Measurements from ENCODE around the gene THRB.

The THRB gene

DNA sequence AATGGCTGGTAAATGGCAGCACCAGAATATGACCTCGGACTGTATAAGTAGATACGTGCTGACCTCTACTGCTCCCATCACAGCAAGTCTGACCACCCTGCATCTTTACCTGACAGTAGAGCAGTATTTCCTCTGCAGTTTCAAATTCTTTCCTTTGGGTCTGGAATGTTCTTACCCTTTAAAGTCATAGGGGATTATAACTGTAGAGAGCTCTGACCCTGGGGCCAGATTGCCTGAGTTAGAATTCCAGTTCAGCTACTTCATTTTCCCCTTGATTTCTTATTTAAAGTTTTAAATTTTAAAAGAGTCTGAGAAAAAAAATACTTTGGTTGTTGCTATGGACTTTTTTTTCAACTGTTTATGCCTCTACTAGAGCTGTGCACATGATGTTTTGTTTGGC is 311.9 kb downstream of the THRB start:
- Histone ChIP-seq H3K27me3 (ENCODE audit: control insufficient read depth in 2 of 2, insufficient read depth in 2 of 2, low read length in 2 of 2) (no peaks in the 10 kb centered on the region), H3K4me3 (ENCODE audit: low read length in 2 of 2) (no peak overlapping the region), H3K9ac (ENCODE audit: low read depth in 1 of 2, low read length in 2 of 2) (no peak overlapping the region), H3K27ac (ENCODE audit: low read depth in 2 of 2, low read length in 2 of 2) (no peak overlapping the region), H3K9me3 (ENCODE audit: control insufficient read depth in 2 of 2, low read length in 2 of 2) (no peaks in the 10 kb centered on the region), H3K36me3 (ENCODE audit: control insufficient read depth in 2 of 2, insufficient read depth in 2 of 2, low read length in 2 of 2) (no peaks in the 10 kb centered on the region), H3K4me1 (ENCODE audit: control insufficient read depth in 2 of 2, insufficient read depth in 2 of 2, low read length in 2 of 2) (no peaks in the 10 kb centered on the region)

GRCh38 chr3:24181256-24181655 is 313.4 kb downstream of the THRB start:
- no peaks in the 10 kb centered on the region for H3K4me1 ChIP-seq (ENCODE audit: control insufficient read depth in 2 of 2, insufficient read depth in 2 of 2, low read length in 2 of 2)
- no peak overlapping the region for H3K9ac ChIP-seq (ENCODE audit: low read depth in 1 of 2, low read length in 2 of 2)
- no peaks in the 10 kb centered on the region for H3K27me3 ChIP-seq (ENCODE audit: control insufficient read depth in 2 of 2, insufficient read depth in 2 of 2, low read length in 2 of 2)
- no peak overlapping the region for H3K27ac ChIP-seq (ENCODE audit: low read depth in 2 of 2, low read length in 2 of 2)
- H3K4me3 ChIP-seq (ENCODE audit: low read length in 2 of 2) = no peak overlapping the region
- H3K9me3 ChIP-seq (ENCODE audit: control insufficient read depth in 2 of 2, low read length in 2 of 2) = no peaks in the 10 kb centered on the region
- H3K36me3 ChIP-seq (ENCODE audit: control insufficient read depth in 2 of 2, insufficient read depth in 2 of 2, low read length in 2 of 2) = no peaks in the 10 kb centered on the region

- Histone ChIP-seq H3K27me3 (ENCODE audit: control insufficient read depth in 2 of 2, insufficient read depth in 2 of 2, low read length in 2 of 2) (no peaks in the 10 kb centered on the region), H3K4me3 (ENCODE audit: low read length in 2 of 2) (no peak overlapping the region), H3K4me1 (ENCODE audit: control insufficient read depth in 2 of 2, insufficient read depth in 2 of 2, low read length in 2 of 2) (no peaks in the 10 kb centered on the region), H3K27ac (ENCODE audit: low read depth in 2 of 2, low read length in 2 of 2) (no peak overlapping the region), H3K36me3 (ENCODE audit: control insufficient read depth in 2 of 2, insufficient read depth in 2 of 2, low read length in 2 of 2) (no peaks in the 10 kb centered on the region), H3K9me3 (ENCODE audit: control insufficient read depth in 2 of 2, low read length in 2 of 2) (no peaks in the 10 kb centered on the region), H3K9ac (ENCODE audit: low read depth in 1 of 2, low read length in 2 of 2) (no peak overlapping the region)
Observed at GRCh38 chr3:24180616-24181015, 314.0 kb downstream of the THRB start.

DNA sequence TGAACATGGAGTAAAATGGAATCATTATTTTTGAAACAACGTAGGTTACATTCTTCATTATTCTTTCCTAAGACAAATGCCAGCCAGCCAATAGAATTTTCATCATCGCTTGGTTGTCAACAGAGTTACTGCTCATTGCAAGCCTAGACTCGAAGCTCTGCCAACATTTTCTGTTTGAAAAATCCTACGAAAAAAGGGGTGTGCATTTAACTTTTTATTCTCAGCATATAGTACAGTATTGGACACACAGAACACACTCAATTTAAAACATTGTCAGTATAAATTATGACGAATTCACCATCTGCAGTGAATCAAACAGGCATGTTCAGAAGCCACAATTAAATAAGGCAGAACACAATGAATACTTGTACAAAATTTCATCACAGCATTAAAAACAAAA is 317.4 kb downstream of the THRB start:
- no peak overlapping the region for H3K27ac ChIP-seq (ENCODE audit: low read depth in 2 of 2, low read length in 2 of 2)
- no peaks in the 10 kb centered on the region for H3K9me3 ChIP-seq (ENCODE audit: control insufficient read depth in 2 of 2, low read length in 2 of 2)
- no peaks in the 10 kb centered on the region for H3K27me3 ChIP-seq (ENCODE audit: control insufficient read depth in 2 of 2, insufficient read depth in 2 of 2, low read length in 2 of 2)
- no peak overlapping the region for H3K4me3 ChIP-seq (ENCODE audit: low read length in 2 of 2)
- H3K36me3 ChIP-seq (ENCODE audit: control insufficient read depth in 2 of 2, insufficient read depth in 2 of 2, low read length in 2 of 2) = no peaks in the 10 kb centered on the region
- H3K4me1 ChIP-seq (ENCODE audit: control insufficient read depth in 2 of 2, insufficient read depth in 2 of 2, low read length in 2 of 2) = no peaks in the 10 kb centered on the region
- H3K9ac ChIP-seq (ENCODE audit: low read depth in 1 of 2, low read length in 2 of 2) = no peak overlapping the region

DNA sequence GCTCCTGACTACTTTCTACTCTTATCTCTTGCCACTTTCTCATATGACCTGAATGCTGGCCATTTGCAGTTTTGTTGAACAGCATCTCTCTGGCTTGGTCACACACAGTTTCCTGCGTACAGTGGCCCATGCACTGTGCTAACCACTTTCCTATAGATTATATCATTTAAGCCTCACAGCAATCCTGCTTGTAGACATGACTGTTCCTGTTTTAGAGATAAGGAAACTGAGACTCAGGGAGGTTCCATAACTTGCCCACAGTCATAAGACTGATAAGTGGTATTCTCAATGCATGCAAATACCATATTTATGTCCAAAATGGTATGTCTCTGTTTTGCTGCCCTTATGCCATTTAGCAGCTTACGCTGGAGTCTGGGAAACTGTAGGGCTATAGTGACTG is 320.0 kb downstream of the THRB start:
- H3K27ac ChIP-seq (ENCODE audit: low read depth in 2 of 2, low read length in 2 of 2) = no peak overlapping the region
- no peak overlapping the region for H3K4me3 ChIP-seq (ENCODE audit: low read length in 2 of 2)
- H3K9ac ChIP-seq (ENCODE audit: low read depth in 1 of 2, low read length in 2 of 2) = no peak overlapping the region
- H3K27me3 ChIP-seq (ENCODE audit: control insufficient read depth in 2 of 2, insufficient read depth in 2 of 2, low read length in 2 of 2) = no peaks in the 10 kb centered on the region
- no peaks in the 10 kb centered on the region for H3K36me3 ChIP-seq (ENCODE audit: control insufficient read depth in 2 of 2, insufficient read depth in 2 of 2, low read length in 2 of 2)
- no peaks in the 10 kb centered on the region for H3K4me1 ChIP-seq (ENCODE audit: control insufficient read depth in 2 of 2, insufficient read depth in 2 of 2, low read length in 2 of 2)
- no peaks in the 10 kb centered on the region for H3K9me3 ChIP-seq (ENCODE audit: control insufficient read depth in 2 of 2, low read length in 2 of 2)

DNA sequence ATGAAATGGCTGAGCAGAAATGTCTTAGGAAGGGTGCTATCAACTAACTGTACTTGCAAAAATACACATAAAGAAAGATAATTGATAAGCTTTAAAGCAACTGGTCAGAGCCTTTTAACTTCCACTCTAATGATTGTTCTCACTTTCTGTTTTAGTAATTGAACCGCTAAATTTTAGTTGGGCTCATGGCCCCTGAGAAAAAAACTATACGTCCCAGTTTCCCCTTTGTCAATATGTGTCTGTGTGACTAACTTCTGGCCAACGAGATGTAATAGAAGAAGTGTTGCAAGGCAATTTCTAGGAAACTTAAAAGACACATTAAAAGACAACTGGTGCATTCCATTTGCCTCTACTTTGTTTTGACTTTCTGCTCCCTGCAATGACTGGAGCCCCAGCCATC is 325.7 kb downstream of the THRB start:
- Histone ChIP-seq H3K4me1 (ENCODE audit: control insufficient read depth in 2 of 2, insufficient read depth in 2 of 2, low read length in 2 of 2) (peaks cover 0 to 3% of the 10 kb centered on the region in 2 donors), H3K27ac (ENCODE audit: low read depth in 2 of 2, low read length in 2 of 2) (no peak overlapping the region), H3K4me3 (ENCODE audit: low read length in 2 of 2) (no peak overlapping the region), H3K36me3 (ENCODE audit: control insufficient read depth in 2 of 2, insufficient read depth in 2 of 2, low read length in 2 of 2) (no peaks in the 10 kb centered on the region), H3K9me3 (ENCODE audit: control insufficient read depth in 2 of 2, low read length in 2 of 2) (no peaks in the 10 kb centered on the region), H3K9ac (ENCODE audit: low read depth in 1 of 2, low read length in 2 of 2) (no peak overlapping the region), H3K27me3 (ENCODE audit: control insufficient read depth in 2 of 2, insufficient read depth in 2 of 2, low read length in 2 of 2) (no peaks in the 10 kb centered on the region)

DNA sequence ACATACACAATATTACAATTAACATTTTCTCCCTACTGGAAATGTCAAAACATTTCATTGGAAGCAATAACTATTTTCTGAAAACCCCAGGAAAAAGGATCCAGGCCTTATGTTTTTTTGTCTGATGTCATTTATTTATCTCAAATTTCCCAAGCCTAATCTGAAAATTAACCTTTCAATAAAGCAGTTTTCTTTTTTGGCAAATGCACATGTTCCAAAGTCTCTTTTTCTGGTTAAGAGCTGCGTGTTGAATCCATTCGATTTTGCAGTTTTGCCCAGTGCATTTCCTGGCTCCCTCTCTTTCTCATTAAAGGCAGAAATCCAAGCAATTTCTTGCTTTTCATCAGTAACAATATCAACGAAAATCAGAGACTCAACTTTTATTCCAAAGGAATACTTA is 327.2 kb downstream of the THRB start:
- no peaks in the 10 kb centered on the region for H3K27me3 ChIP-seq (ENCODE audit: control insufficient read depth in 2 of 2, insufficient read depth in 2 of 2, low read length in 2 of 2)
- no peaks in the 10 kb centered on the region for H3K9me3 ChIP-seq (ENCODE audit: control insufficient read depth in 2 of 2, low read length in 2 of 2)
- H3K36me3 ChIP-seq (ENCODE audit: control insufficient read depth in 2 of 2, insufficient read depth in 2 of 2, low read length in 2 of 2) = no peaks in the 10 kb centered on the region
- no peak overlapping the region for H3K4me3 ChIP-seq (ENCODE audit: low read length in 2 of 2)
- no peak overlapping the region for H3K9ac ChIP-seq (ENCODE audit: low read depth in 1 of 2, low read length in 2 of 2)
- no peak overlapping the region for H3K27ac ChIP-seq (ENCODE audit: low read depth in 2 of 2, low read length in 2 of 2)
- H3K4me1 ChIP-seq (ENCODE audit: control insufficient read depth in 2 of 2, insufficient read depth in 2 of 2, low read length in 2 of 2) = peaks cover 0 to 3% of the 10 kb centered on the region in 2 donors

DNA sequence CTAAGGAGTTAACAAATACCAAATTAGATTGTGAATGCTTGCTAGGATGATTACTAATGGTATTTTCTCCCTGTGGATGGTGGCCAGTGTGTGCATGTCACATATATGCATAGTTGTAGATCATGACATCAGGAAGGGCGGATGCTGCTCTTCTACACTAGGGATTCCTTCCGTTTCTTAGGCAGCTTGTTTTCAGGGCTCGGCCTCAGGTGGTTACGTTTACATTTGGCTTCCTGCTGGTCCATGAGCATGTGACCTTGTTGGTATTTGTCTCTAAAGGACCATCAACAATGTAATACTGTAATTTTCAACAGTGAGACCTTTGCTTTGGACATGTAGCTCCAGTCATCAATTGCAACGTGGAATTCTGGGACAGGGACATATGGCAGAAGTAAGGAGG is 328.1 kb downstream of the THRB start:
- H3K27ac ChIP-seq (ENCODE audit: low read depth in 2 of 2, low read length in 2 of 2) = no peak overlapping the region
- no peaks in the 10 kb centered on the region for H3K27me3 ChIP-seq (ENCODE audit: control insufficient read depth in 2 of 2, insufficient read depth in 2 of 2, low read length in 2 of 2)
- H3K4me1 ChIP-seq (ENCODE audit: control insufficient read depth in 2 of 2, insufficient read depth in 2 of 2, low read length in 2 of 2) = peaks cover 0 to 3% of the 10 kb centered on the region in 2 donors
- no peaks in the 10 kb centered on the region for H3K9me3 ChIP-seq (ENCODE audit: control insufficient read depth in 2 of 2, low read length in 2 of 2)
- no peak overlapping the region for H3K9ac ChIP-seq (ENCODE audit: low read depth in 1 of 2, low read length in 2 of 2)
- H3K4me3 ChIP-seq (ENCODE audit: low read length in 2 of 2) = no peak overlapping the region
- H3K36me3 ChIP-seq (ENCODE audit: control insufficient read depth in 2 of 2, insufficient read depth in 2 of 2, low read length in 2 of 2) = no peaks in the 10 kb centered on the region

DNA sequence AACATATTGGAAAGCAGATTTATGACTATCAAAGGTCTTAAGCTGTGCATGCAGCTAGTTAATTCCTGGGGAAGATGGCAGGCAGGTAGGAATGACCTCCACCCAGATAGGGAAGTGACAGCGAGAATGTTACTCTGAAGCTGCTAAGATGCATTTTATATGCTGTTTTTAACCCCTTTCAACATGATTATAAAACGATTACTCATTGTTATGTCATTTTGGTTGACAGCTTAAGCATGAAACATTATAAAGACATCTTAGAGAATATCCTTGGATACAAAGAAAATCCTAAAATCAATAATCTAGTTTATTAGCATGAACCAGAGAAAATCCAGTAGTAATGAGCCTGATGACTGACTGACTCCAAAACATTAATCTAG is 329.1 kb downstream of the THRB start:
- H3K9ac ChIP-seq (ENCODE audit: low read depth in 1 of 2, low read length in 2 of 2) = no peak overlapping the region
- peaks cover 0 to 3% of the 10 kb centered on the region in 2 donors for H3K4me1 ChIP-seq (ENCODE audit: control insufficient read depth in 2 of 2, insufficient read depth in 2 of 2, low read length in 2 of 2)
- no peaks in the 10 kb centered on the region for H3K36me3 ChIP-seq (ENCODE audit: control insufficient read depth in 2 of 2, insufficient read depth in 2 of 2, low read length in 2 of 2)
- no peaks in the 10 kb centered on the region for H3K27me3 ChIP-seq (ENCODE audit: control insufficient read depth in 2 of 2, insufficient read depth in 2 of 2, low read length in 2 of 2)
- no peak overlapping the region for H3K27ac ChIP-seq (ENCODE audit: low read depth in 2 of 2, low read length in 2 of 2)
- no peak overlapping the region for H3K4me3 ChIP-seq (ENCODE audit: low read length in 2 of 2)
- H3K9me3 ChIP-seq (ENCODE audit: control insufficient read depth in 2 of 2, low read length in 2 of 2) = no peaks in the 10 kb centered on the region

- no peaks in the 10 kb centered on the region for H3K36me3 ChIP-seq (ENCODE audit: control insufficient read depth in 2 of 2, insufficient read depth in 2 of 2, low read length in 2 of 2)
- H3K27ac ChIP-seq (ENCODE audit: low read depth in 2 of 2, low read length in 2 of 2) = no peak overlapping the region
- H3K9me3 ChIP-seq (ENCODE audit: control insufficient read depth in 2 of 2, low read length in 2 of 2) = no peaks in the 10 kb centered on the region
Observed at GRCh38 chr3:24164967-24165602, 329.6 kb downstream of the THRB start.

DNA sequence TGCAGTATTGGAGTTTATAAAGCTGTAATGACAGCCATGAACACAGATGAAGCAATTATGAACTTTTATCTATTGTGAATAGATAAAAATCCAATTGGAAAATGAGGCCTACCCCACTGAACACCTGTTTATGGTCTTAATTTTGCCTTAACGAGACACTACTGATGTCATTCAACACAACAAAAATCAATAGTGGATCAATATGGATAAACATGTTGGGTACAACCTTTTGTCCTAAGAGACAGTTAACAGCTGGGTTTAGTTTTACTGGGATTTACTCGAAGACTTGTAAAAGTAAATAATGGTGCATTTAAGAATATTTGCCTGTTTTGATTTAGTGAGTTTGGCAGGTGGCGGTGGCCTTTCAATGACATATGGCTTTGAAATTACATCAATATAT is 331.7 kb downstream of the THRB start:
- H3K27ac ChIP-seq (ENCODE audit: low read depth in 2 of 2, low read length in 2 of 2) = no peak overlapping the region
- H3K36me3 ChIP-seq (ENCODE audit: control insufficient read depth in 2 of 2, insufficient read depth in 2 of 2, low read length in 2 of 2) = no peaks in the 10 kb centered on the region
- H3K9ac ChIP-seq (ENCODE audit: low read depth in 1 of 2, low read length in 2 of 2) = no peak overlapping the region
- no peak overlapping the region for H3K4me3 ChIP-seq (ENCODE audit: low read length in 2 of 2)
- no peaks in the 10 kb centered on the region for H3K9me3 ChIP-seq (ENCODE audit: control insufficient read depth in 2 of 2, low read length in 2 of 2)
- peaks cover 0 to 3% of the 10 kb centered on the region in 2 donors for H3K4me1 ChIP-seq (ENCODE audit: control insufficient read depth in 2 of 2, insufficient read depth in 2 of 2, low read length in 2 of 2)
- H3K27me3 ChIP-seq (ENCODE audit: control insufficient read depth in 2 of 2, insufficient read depth in 2 of 2, low read length in 2 of 2) = no peaks in the 10 kb centered on the region

More at GRCh38 chr3:24164967-24165602, 329.6 kb downstream of the THRB start:
- Histone ChIP-seq H3K9ac (ENCODE audit: low read depth in 1 of 2, low read length in 2 of 2) (no peak overlapping the region), H3K4me1 (ENCODE audit: control insufficient read depth in 2 of 2, insufficient read depth in 2 of 2, low read length in 2 of 2) (peaks cover 0 to 3% of the 10 kb centered on the region in 2 donors), H3K4me3 (ENCODE audit: low read length in 2 of 2) (no peak overlapping the region), H3K27me3 (ENCODE audit: control insufficient read depth in 2 of 2, insufficient read depth in 2 of 2, low read length in 2 of 2) (no peaks in the 10 kb centered on the region)

Data from mucosa of rectum (tissue), 2 donors.